HCT116 (cell line): Measurements from ENCODE around the gene DISP1. TPM values are rescaled to one million over a fixed set of nuclear protein-coding genes. Genes with fewer than 3 reads are reported as not detected.

Experiments
- ATAC-seq: fragments of 200-7000 bp; cut with Tn5 transposase; 2 replicates; pipeline ENCODE4 v1.9.1; 2020; ENCODE audit warnings: mild to moderate bottlenecking, moderate library complexity
- BruUV-seq: library from RNA; stranded (reverse); fragments of 400-500 nt; replicated peaks from 2 replicates; lab custom pipeline; 2021; lab: Mats Ljungman, UMichigan
- CTCF ChIA-PET: fragments of 300-600 bp; sonication (Branson Sonifier 250); formaldehyde crosslinking; loops from one replicate; lab custom pipeline; 2021; ENCODE audit warnings: antibody characterized with exemption; lab: Charles Lee
- POLR2A ChIA-PET: fragments of 300-600, 350-600 bp; sonication (Branson Sonifier 250); formaldehyde crosslinking; loops from one replicate; lab custom pipeline; 2021; ENCODE audit warnings: antibody characterized with exemption; lab: Charles Lee
- RAD21 ChIA-PET, 2 experiments: fragments of 300-600 bp; sonication (Branson Sonifier 250); formaldehyde crosslinking; loops; one replicate each; lab custom pipeline; 2023; ENCODE audit warnings: low total read pairs in 2 of 2; ENCODE audit not compliant: uncharacterized antibody in 2 of 2, unreplicated experiment in 2 of 2, low non-redundant PET in 1 of 2; lab: Charles Lee
- DNase-seq: peaks from one replicate; pipeline ENCODE4 v3.0.0-alpha.2; 2010; ENCODE audit warnings: low read depth, low spot score
- H2AFZ ChIP-seq: fragments of 200-600 bp; shearing (Covaris generic), sonication (generic); 2 replicates; pipeline ENCODE4 v1.6.1; 2017; ENCODE audit warnings: low read depth, mixed run types, mixed read lengths, antibody characterized with exemption, low read length; ENCODE audit not compliant: poor library complexity, severe bottlenecking
- H3K27ac ChIP-seq: 2 replicates; pipeline ENCODE4 v1.5.1; 2012; ENCODE audit warnings: low read depth, low read length
- H3K27me3 ChIP-seq: fragments of 200-600 bp; sonication (generic); 2 replicates; pipeline ENCODE4 v1.6.1; 2016; ENCODE audit warnings: mixed run types, low read length, mixed read lengths; ENCODE audit not compliant: insufficient read depth
- H3K36me3 ChIP-seq, 2 experiments: fragments of 200-500 bp in 1 of 2; fragments of 200-600 bp in 1 of 2; sonication (Bioruptor generic) in 1 of 2; sonication (generic) in 1 of 2; 2 replicates each; pipeline versions ENCODE4 v1.5.1 to v1.6.1; 2014 to 2016; ENCODE audit warnings: low read length in 2 of 2, inconsistent platforms in 1 of 2, mixed read lengths in 1 of 2, mixed run types in 1 of 2; ENCODE audit not compliant: insufficient read depth in 2 of 2, control insufficient read depth in 1 of 2
- H3K4me1 ChIP-seq, 2 experiments: fragments of 200-600 bp in 1 of 2; sonication (generic) in 1 of 2; 2 replicates each; pipeline versions ENCODE4 v1.5.1 to v1.6.1; 2012 to 2017; ENCODE audit warnings: low read length in 2 of 2, inconsistent platforms in 1 of 2, mild to moderate bottlenecking in 1 of 2, mixed read lengths in 1 of 2, mixed run types in 1 of 2, moderate library complexity in 1 of 2; ENCODE audit not compliant: insufficient read depth in 2 of 2, control insufficient read depth in 1 of 2
- H3K4me2 ChIP-seq: fragments of 200-600 bp; sonication (generic); 2 replicates; pipeline ENCODE4 v1.6.1; 2017; ENCODE audit warnings: mixed run types, low read length, mixed read lengths
- H3K4me3 ChIP-seq, 2 experiments: fragments of 200-600 bp in 1 of 2; sonication (generic) in 1 of 2; replicated peaks in 1 of 2; 2 replicates each; pipeline ENCODE4 v1.5.1; 2011 to 2016; ENCODE audit warnings: low read length in 2 of 2, control low read depth in 1 of 2, low read depth in 1 of 2, mild to moderate bottlenecking in 1 of 2, mixed read lengths in 1 of 2, mixed run types in 1 of 2
- H3K79me2 ChIP-seq: fragments of 200-600 bp; sonication (generic); 2 replicates; pipeline ENCODE4 v1.6.1; 2017; ENCODE audit warnings: mild to moderate bottlenecking, mixed run types, low read length, moderate library complexity, mixed read lengths; ENCODE audit not compliant: insufficient read depth
- H3K9ac ChIP-seq: fragments of 200-600 bp; sonication (generic); 2 replicates; pipeline ENCODE4 v1.6.1; 2016; ENCODE audit warnings: low read length, mixed read lengths
- H3K9me2 ChIP-seq: fragments of 200-600 bp; sonication (generic), shearing (Covaris generic); 2 replicates; pipeline ENCODE4 v1.6.1; 2017; ENCODE audit warnings: mixed run types, mild to moderate bottlenecking, moderate library complexity; ENCODE audit not compliant: insufficient read depth
- H3K9me3 ChIP-seq, 2 experiments: fragments of 200-500 bp in 1 of 2; fragments of 200-600 bp in 1 of 2; sonication (Bioruptor generic) in 1 of 2; sonication (generic) in 1 of 2; 2 replicates each; pipeline ENCODE4 v1.6.1; 2014 to 2017; ENCODE audit warnings: low read length in 2 of 2, mixed read lengths in 2 of 2, inconsistent platforms in 1 of 2, low read depth in 1 of 2, mild to moderate bottlenecking in 1 of 2, mixed run types in 1 of 2, moderate library complexity in 1 of 2; ENCODE audit not compliant: control insufficient read depth in 1 of 2, insufficient read depth in 1 of 2
- H4K20me1 ChIP-seq: fragments of 200-600 bp; sonication (generic), shearing (Covaris generic); 2 replicates; pipeline ENCODE4 v1.6.1; 2017; ENCODE audit warnings: mixed run types, mild to moderate bottlenecking, moderate library complexity; ENCODE audit not compliant: insufficient read depth
- CBX3 ChIP-seq: IDR thresholded peaks from 2 replicates; pipeline ENCODE4 v1.6.1; 2012; ENCODE audit warnings: low read depth
- RAD21 ChIP-seq: IDR thresholded peaks from 2 replicates; pipeline ENCODE4 v1.6.1; 2012; ENCODE audit warnings: low read depth, mild to moderate bottlenecking
- SRF ChIP-seq: IDR thresholded peaks from 2 replicates; pipeline ENCODE4 v1.6.1; 2012; ENCODE audit warnings: low read depth
- YY1 ChIP-seq: IDR thresholded peaks from 2 replicates; pipeline ENCODE4 v1.6.1; 2011; ENCODE audit warnings: low read length, low read depth, moderate library complexity, mild to moderate bottlenecking; ENCODE audit not compliant: insufficient replicate concordance; ENCODE audit errors: extremely low read depth
- ZFX ChIP-seq: fragments of 450-650 bp; IDR thresholded peaks from 2 replicates; pipeline ENCODE4 v1.6.1; 2017
- ZNF274 ChIP-seq: fragments of 200-500 bp; sonication (Bioruptor generic); IDR thresholded peaks from 2 replicates; pipeline ENCODE4 v1.6.1; 2014; ENCODE audit warnings: mild to moderate bottlenecking, low read depth, low read length, inconsistent platforms
- intact Hi-C: fragments of 100-400 bp; cut with micrococcal nuclease; formaldehyde crosslinking; loops from 2 replicates; pipeline ENCODE4 v1.10.0; 2022
- total RNA-seq: library from RNA; stranded (reverse); gene quantifications from one replicate; pipeline ENCODE4 v1.2.1, GENCODE V29; 2021; ENCODE audit not compliant: unreplicated experiment
- TF ChIP-seq, protein P1 (sequence below), 3 experiments: fragments of 200-600 bp in 1 of 3; sonication (generic) in 1 of 3; IDR thresholded peaks in 2 of 3; conservative IDR thresholded peaks in 1 of 3; 2 replicates each; pipeline ENCODE4 v1.5.1; 2012 to 2017; ENCODE audit warnings: low read depth in 2 of 3, low read length in 2 of 3, antibody characterized with exemption in 1 of 3, borderline replicate concordance in 1 of 3, control low read depth in 1 of 3, mild to moderate bottlenecking in 1 of 3, mixed read lengths in 1 of 3, mixed run types in 1 of 3, moderate library complexity in 1 of 3; ENCODE audit not compliant: insufficient read depth in 1 of 3
- TF ChIP-seq, protein P2 (sequence below): IDR thresholded peaks from 2 replicates; pipeline ENCODE4 v1.6.1; 2012

Gene DISP1
- total RNA-seq, 1 experiment from 2014 or later, result 4.2 TPM

DNA sequence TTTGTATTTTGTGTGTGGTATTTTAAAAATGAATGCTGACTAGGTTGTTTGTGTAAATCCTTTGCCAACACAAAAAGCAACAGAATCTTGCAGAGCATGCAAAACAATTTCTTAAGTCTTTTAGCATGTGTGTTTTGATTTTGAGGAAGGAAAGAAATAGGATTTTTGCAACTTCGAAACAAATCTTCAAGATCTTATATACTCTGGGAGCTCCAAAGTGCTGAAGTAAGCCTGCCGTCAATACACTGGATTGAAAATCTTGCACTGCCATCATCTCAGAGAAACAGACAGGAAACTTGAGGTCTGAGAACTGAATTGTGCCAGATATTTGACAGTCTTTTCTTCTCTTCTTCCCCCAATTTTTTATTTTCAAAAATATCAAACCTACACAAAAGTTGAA is 29.3 kb upstream of the DISP1 start:
- Histone ChIP-seq H3K27ac (no peak overlapping the region), H3K9me3 (no peaks in the 10 kb centered on the region), H3K79me2 (no peaks in the 10 kb centered on the region), H3K4me2 (no peak overlapping the region), H4K20me1 (no peaks in the 10 kb centered on the region), H3K27me3 (0 out of 2 replicates have a peak, but pooled peaks cover 3% of the 10 kb centered on the region), H3K9me2 (no peaks in the 10 kb centered on the region; the same call in 1 of the 2 replicates), H3K9ac (no peak overlapping the region), H3K4me1 (no peaks in the 10 kb centered on the region; a peak in 1 of 4 replicates), H3K4me3 (no peak overlapping the region), H3K36me3 (no peaks in the 10 kb centered on the region), H2AFZ (no peak overlapping the region)
- no peak for ATAC-seq
- TF ChIP-seq SRF (no peak), YY1 (no peak), RAD21 (no peak), CBX3 (no peak), ZFX (no peak), ZNF274 (no peak)
- TF ChIP-seq, protein P1, sequence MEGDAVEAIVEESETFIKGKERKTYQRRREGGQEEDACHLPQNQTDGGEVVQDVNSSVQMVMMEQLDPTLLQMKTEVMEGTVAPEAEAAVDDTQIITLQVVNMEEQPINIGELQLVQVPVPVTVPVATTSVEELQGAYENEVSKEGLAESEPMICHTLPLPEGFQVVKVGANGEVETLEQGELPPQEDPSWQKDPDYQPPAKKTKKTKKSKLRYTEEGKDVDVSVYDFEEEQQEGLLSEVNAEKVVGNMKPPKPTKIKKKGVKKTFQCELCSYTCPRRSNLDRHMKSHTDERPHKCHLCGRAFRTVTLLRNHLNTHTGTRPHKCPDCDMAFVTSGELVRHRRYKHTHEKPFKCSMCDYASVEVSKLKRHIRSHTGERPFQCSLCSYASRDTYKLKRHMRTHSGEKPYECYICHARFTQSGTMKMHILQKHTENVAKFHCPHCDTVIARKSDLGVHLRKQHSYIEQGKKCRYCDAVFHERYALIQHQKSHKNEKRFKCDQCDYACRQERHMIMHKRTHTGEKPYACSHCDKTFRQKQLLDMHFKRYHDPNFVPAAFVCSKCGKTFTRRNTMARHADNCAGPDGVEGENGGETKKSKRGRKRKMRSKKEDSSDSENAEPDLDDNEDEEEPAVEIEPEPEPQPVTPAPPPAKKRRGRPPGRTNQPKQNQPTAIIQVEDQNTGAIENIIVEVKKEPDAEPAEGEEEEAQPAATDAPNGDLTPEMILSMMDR (IDR thresholded peaks at IDR 0.05 in 2 of 3, conservative IDR thresholded peaks at IDR 0.05 in 1 of 3; ENCODE audit: borderline replicate concordance in 1 of 3, insufficient read depth in 1 of 3, low read depth in 2 of 3, low read length in 2 of 3), result no peak
- TF ChIP-seq, protein P2, sequence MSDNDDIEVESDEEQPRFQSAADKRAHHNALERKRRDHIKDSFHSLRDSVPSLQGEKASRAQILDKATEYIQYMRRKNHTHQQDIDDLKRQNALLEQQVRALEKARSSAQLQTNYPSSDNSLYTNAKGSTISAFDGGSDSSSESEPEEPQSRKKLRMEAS, result no peak
- BruUV-seq, result no TSS peak
- ChIA-PET POLR2A (interaction anchor here (1.0 kb wide), 1 partner anchor 9 kb away, joined by 3 read pairs; no protein-coding TSS in a partner anchor), RAD21 (no interaction called here), CTCF (interaction anchor here (1.3 kb wide), 1 partner anchor 304 kb away, joined by 3 read pairs; no protein-coding TSS in a partner anchor)
- no peak for DNase-seq
- intact Hi-C loops, result no loop called here
